ENCODE data around the gene COX4I1.
"Not testable (repeated sequence)": the region's sequence is repeated elsewhere in the genome, so short reads cannot be mapped to it uniquely, and the experiment has no call there.

Gene COX4I1

GRCh38 chr16:85823328-85823920, 23.9 kb downstream of the COX4I1 start:
- DNase-seq (ENCODE audit: low read depth in 2 of 2), result no peak

GRCh38 chr16:85824161-85825135, 25.0 kb downstream of the COX4I1 start:
- no peak for DNase-seq (ENCODE audit: low read depth in 2 of 2)

- DNase-seq (ENCODE audit: low read depth in 2 of 2), result no peak
Measured at GRCh38 chr16:85825326-85825725, 25.8 kb downstream of the COX4I1 start.

- DNase-seq (ENCODE audit: low read depth in 2 of 2), result no peak
Measured at GRCh38 chr16:85826686-85827247, 27.3 kb downstream of the COX4I1 start.

GRCh38 chr16:85828166-85828565, 28.7 kb downstream of the COX4I1 start:
- DNase-seq (ENCODE audit: low read depth in 2 of 2), result no peak

GRCh38 chr16:85829171-85829719, 29.8 kb downstream of the COX4I1 start:
- no peak for DNase-seq (ENCODE audit: low read depth in 2 of 2)

GRCh38 chr16:85829751-85830445, 30.4 kb downstream of the COX4I1 start:
- no peak for DNase-seq (ENCODE audit: low read depth in 2 of 2)

- no peak for DNase-seq (ENCODE audit: low read depth in 2 of 2)
Measured at GRCh38 chr16:85830821-85831220, 31.3 kb downstream of the COX4I1 start.

GRCh38 chr16:85832570-85833218, 33.2 kb downstream of the COX4I1 start:
- DNase-seq (ENCODE audit: low read depth in 2 of 2), result no peak

GRCh38 chr16:85833219-85833920, 33.9 kb downstream of the COX4I1 start:
- DNase-seq (ENCODE audit: low read depth in 2 of 2), result no peak

- DNase-seq (ENCODE audit: low read depth in 2 of 2), result no peak
Measured at GRCh38 chr16:85834741-85835140, 35.2 kb downstream of the COX4I1 start.

GRCh38 chr16:85835227-85835751, 35.8 kb downstream of the COX4I1 start:
- DNase-seq (ENCODE audit: low read depth in 2 of 2), result no peak

GRCh38 chr16:85835956-85836705, 36.6 kb downstream of the COX4I1 start:
- DNase-seq (ENCODE audit: low read depth in 2 of 2), result no peak

GRCh38 chr16:85836706-85837582, 37.4 kb downstream of the COX4I1 start:
- DNase-seq (ENCODE audit: low read depth in 2 of 2), result no peak

GRCh38 chr16:85837654-85838053, 38.2 kb downstream of the COX4I1 start:
- not testable (repeated sequence) for DNase-seq (ENCODE audit: low read depth in 2 of 2)

- DNase-seq (ENCODE audit: low read depth in 2 of 2), result no peak
Measured at GRCh38 chr16:85838381-85838780, 38.9 kb downstream of the COX4I1 start.

- no peak for DNase-seq (ENCODE audit: low read depth in 2 of 2)
Measured at GRCh38 chr16:85838876-85839585, 39.5 kb downstream of the COX4I1 start.

GRCh38 chr16:85839681-85840240, 40.3 kb downstream of the COX4I1 start:
- no peak for DNase-seq (ENCODE audit: low read depth in 2 of 2)

All from stimulated activated CD4-positive, alpha-beta T cell treated with anti-CD3 and anti-CD28 coated beads, Interleukin-12 subunit alpha, Interleukin-12 subunit beta, amount 100 ng/mL, for 24 hours (primary cell).